Kidney epithelial cell (primary cell): ENCODE results near the gene KIF17. TPM values are rescaled to one million over a fixed set of nuclear protein-coding genes. Genes with fewer than 3 reads are reported as not detected.

Experiments
- DNase-seq: peaks from one replicate; pipeline ENCODE4 v3.0.0-alpha.2; 2010; ENCODE audit warnings: low read depth
- H3K27me3 ChIP-seq: 2 replicates; pipeline ENCODE4 v1.6.0; 2011; ENCODE audit warnings: low read length; ENCODE audit not compliant: control insufficient read depth, insufficient read depth
- H3K36me3 ChIP-seq: 2 replicates; pipeline ENCODE4 v1.5.1; 2011; ENCODE audit warnings: low read length; ENCODE audit not compliant: control insufficient read depth, insufficient read depth
- H3K4me3 ChIP-seq: 2 replicates; pipeline ENCODE4 v1.5.1; 2011; ENCODE audit warnings: low read depth, mild to moderate bottlenecking, control low read depth, low read length
- total RNA-seq: library from RNA; depleted of rRNA; stranded (reverse); fragments of >200 nt; gene quantifications from 2 replicates; pipeline ENCODE4 v1.2.3, GENCODE V29; 2015
- TF ChIP-seq, protein P1 (sequence below): IDR thresholded peaks from 2 replicates; pipeline ENCODE4 v1.5.1; 2011; ENCODE audit warnings: mild to moderate bottlenecking, moderate library complexity, low read length, control low read depth, inconsistent platforms; ENCODE audit not compliant: insufficient read depth, poor library complexity, severe bottlenecking

The KIF17 gene
- total RNA-seq, 1 donor from 2014 or later: 1.3 TPM

DNA sequence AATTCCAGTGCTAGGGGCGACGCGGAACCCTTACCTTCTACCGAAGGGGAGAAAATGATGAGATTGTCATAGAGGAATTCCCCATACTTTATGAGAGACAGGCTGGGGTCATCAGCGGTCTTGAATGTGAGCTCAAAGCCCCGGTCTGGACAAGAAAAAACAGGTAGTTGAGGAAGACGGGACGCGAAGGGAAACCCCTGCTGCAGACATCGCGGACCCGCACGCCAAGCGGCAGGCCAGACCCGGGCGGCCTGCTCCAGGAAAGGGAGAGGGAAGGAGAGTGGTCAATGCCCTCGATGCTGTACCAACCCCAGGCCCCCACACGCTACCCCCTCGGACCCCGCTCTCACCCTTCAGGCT lies 57.0 kb downstream of the KIF17 start:
- peak overlapping the region; percentile 91 for H3K4me3 ChIP-seq
- DNase-seq: no peak
- TF ChIP-seq, protein P1, sequence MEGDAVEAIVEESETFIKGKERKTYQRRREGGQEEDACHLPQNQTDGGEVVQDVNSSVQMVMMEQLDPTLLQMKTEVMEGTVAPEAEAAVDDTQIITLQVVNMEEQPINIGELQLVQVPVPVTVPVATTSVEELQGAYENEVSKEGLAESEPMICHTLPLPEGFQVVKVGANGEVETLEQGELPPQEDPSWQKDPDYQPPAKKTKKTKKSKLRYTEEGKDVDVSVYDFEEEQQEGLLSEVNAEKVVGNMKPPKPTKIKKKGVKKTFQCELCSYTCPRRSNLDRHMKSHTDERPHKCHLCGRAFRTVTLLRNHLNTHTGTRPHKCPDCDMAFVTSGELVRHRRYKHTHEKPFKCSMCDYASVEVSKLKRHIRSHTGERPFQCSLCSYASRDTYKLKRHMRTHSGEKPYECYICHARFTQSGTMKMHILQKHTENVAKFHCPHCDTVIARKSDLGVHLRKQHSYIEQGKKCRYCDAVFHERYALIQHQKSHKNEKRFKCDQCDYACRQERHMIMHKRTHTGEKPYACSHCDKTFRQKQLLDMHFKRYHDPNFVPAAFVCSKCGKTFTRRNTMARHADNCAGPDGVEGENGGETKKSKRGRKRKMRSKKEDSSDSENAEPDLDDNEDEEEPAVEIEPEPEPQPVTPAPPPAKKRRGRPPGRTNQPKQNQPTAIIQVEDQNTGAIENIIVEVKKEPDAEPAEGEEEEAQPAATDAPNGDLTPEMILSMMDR: no peak

DNA sequence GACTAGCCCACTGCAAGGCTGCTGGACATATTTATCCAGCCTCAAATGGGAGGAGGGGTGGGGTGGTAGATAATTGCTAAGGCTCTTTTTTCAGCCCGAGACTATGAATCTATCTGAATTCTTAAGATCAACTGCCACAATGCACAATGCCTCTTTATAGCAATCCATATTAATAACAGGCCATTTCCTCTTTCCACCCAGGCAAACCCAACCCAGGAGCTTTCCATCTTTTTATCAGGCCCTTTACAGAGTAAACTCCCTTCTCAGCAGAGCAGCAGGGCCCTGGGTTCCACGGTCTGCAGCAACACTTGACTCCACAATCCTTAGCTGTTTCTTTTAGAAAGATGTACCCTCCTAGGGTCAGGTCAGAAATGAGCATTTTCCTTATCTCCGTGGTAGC lies 57.4 kb downstream of the KIF17 start:
- TF ChIP-seq, protein P1: no peak
- Histone ChIP-seq H3K27me3 (no peaks in the 10 kb centered on the region), H3K4me3 (peak overlapping the region; percentile 91), H3K36me3 (peaks cover 1% of the 10 kb centered on the region)
- DNase-seq: no peak

More for the DNA sequence above, 57.0 kb downstream of the KIF17 start:
- no peaks in the 10 kb centered on the region for H3K36me3 ChIP-seq
- no peaks in the 10 kb centered on the region for H3K27me3 ChIP-seq

DNA sequence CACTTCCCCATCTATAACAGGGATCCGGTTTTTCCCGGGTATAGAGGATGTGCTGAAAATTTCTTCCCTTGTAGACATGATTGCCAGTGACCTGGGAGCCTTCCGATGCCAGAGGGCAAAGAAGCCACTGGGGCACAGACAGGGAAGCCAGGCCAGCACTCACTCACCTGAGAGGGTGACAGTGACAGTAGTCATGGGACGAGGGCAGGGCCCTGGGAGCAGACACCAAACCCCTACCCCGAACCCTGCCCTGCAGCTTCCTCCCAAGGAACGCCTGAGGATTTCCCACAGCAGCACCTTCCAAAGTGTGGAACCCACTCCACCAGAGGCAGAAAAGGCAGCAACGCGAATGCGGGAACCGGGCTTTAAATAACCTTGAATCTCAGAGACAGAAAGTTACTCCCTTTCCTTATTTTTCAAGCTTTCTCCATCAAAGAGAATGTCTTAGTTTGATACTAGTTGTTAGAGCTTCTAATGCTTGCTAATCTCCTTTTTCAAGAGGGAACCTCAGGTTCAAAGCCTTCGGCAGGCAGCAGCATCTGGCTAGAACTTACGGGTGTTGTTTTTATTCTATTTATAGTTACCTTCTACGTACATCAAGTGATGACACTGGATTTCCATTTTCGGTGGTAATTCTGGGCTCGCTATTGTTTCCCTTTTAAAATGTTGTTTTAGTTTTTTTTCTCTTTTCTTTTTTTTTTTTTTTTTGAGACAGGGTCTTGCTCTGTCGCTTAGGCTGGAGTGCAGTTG lies 59.5 kb downstream of the KIF17 start:
- DNase-seq: no peak
- Histone ChIP-seq H3K4me3 (no peak overlapping the region), H3K27me3 (no peaks in the 10 kb centered on the region), H3K36me3 (peaks cover 4% of the 10 kb centered on the region)
- TF ChIP-seq, protein P1: no peak

DNA sequence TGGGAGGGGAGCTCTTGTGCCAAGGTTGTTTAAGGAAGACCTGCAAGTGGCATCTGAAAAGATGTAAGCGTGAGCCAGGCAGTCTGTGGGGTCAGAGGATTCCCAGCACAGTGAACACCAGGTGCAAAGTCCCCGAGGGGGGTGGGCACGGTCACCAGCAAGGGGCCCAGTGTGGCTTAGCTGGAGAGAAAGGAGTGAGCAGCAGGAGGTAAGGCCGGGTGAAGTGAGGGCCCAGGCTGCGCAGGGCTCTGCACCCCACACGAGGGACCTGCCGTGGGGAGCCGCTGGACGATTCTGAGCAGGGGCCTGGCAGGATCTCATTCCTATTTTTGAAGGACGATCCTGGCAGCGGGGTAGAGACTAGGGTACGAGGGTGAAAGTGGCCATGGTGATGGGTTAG lies 60.8 kb downstream of the KIF17 start:
- Histone ChIP-seq H3K4me3 (no peak overlapping the region), H3K36me3 (peaks cover 7% of the 10 kb centered on the region), H3K27me3 (no peaks in the 10 kb centered on the region)
- TF ChIP-seq, protein P1: no peak
- no peak for DNase-seq

DNA sequence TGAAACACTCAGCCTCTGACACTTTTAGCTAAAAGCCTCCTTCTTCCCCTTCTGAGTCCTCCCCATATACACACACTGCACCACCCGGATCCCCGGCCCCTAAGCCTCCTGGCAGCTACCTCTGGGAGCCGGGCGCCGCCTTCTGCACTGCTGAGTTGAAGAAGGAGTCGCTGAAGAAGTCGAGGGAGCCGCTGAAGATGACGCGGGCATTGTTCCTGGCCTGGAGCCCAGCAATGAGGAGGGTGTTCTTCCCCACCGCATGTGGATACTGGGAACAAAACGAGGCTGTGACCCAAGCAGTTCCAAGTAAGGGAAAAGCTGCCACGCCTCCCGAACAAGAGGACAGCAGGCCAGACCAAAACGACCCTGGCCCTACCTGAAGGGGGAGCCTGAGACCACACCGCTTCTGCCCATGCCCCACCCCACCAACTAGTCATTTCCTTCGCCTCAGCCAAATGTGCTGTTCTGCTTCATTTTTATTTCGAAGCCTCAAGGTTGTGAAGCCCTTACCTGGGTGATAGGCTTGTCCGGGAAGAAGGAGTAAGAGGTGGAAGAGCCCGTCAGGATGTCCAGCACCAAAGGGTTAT lies 63.6 kb downstream of the KIF17 start:
- H3K4me3 ChIP-seq: no peak overlapping the region
- no peak for DNase-seq
- TF ChIP-seq, protein P1: no peak
- peaks cover 7% of the 10 kb centered on the region for H3K36me3 ChIP-seq
- no peaks in the 10 kb centered on the region for H3K27me3 ChIP-seq
